ENCODE results near the gene TMEM41A. TPM values are rescaled to one million over a fixed set of nuclear protein-coding genes. Genes with fewer than 3 reads are reported as not detected.

Gene TMEM41A
- total and polyA plus RNA-seq, 9 donors: 13.6 to 19.4 (median 15.9) TPM

- Histone ChIP-seq H3K27me3 (ENCODE audit: control insufficient read depth, insufficient read depth, low read length) (no peaks in the 10 kb centered on the region), H3K4me1 (ENCODE audit: control insufficient read depth, insufficient read depth, low read length) (no peaks in the 10 kb centered on the region), H3K27ac (ENCODE audit: low read length) (no peak overlapping the region), H3K9me3 (replicated peaks; ENCODE audit: control insufficient read depth, low read depth, low read length) (no peaks in the 10 kb centered on the region), H3K4me3 (ENCODE audit: low read length) (no peak overlapping the region), H3K36me3 (ENCODE audit: control insufficient read depth, insufficient read depth, low read length) (no peaks in the 10 kb centered on the region)
- DNase-seq: no peak
- WGBS (ENCODE audit: insufficient coverage): no CpG with 5 or more reads among the region's 2 CpGs
These were observed 27.6 kb upstream of the TMEM41A start for GRCh38 chr3:185526349-185526951.

- no peak for DNase-seq
- Histone ChIP-seq H3K4me3 (ENCODE audit: low read length) (no peak overlapping the region), H3K4me1 (ENCODE audit: control insufficient read depth, insufficient read depth, low read length) (no peaks in the 10 kb centered on the region), H3K9me3 (replicated peaks; ENCODE audit: control insufficient read depth, low read depth, low read length) (no peaks in the 10 kb centered on the region), H3K27ac (ENCODE audit: low read length) (no peak overlapping the region), H3K36me3 (ENCODE audit: control insufficient read depth, insufficient read depth, low read length) (no peaks in the 10 kb centered on the region), H3K27me3 (ENCODE audit: control insufficient read depth, insufficient read depth, low read length) (peaks cover 2% of the 10 kb centered on the region)
- 77% methylated on average over 5 of the region's 7 CpGs for WGBS (ENCODE audit: insufficient coverage)
These were observed 22.7 kb upstream of the TMEM41A start for GRCh38 chr3:185521349-185522138.

GRCh38 chr3:185519021-185519420 lies 20.2 kb upstream of the TMEM41A start:
- H3K4me1 ChIP-seq (ENCODE audit: control insufficient read depth, insufficient read depth, low read length): no peaks in the 10 kb centered on the region
- 75% methylated on average over 2 of the region's 5 CpGs for WGBS (ENCODE audit: insufficient coverage)
- no peak for DNase-seq

GRCh38 chr3:185517387-185518130 lies 18.7 kb upstream of the TMEM41A start:
- Histone ChIP-seq H3K36me3 (ENCODE audit: control insufficient read depth, insufficient read depth, low read length) (no peaks in the 10 kb centered on the region), H3K27ac (ENCODE audit: low read length) (no peak overlapping the region), H3K4me3 (ENCODE audit: low read length) (no peak overlapping the region), H3K27me3 (ENCODE audit: control insufficient read depth, insufficient read depth, low read length) (peaks cover 2% of the 10 kb centered on the region), H3K9me3 (replicated peaks; ENCODE audit: control insufficient read depth, low read depth, low read length) (no peaks in the 10 kb centered on the region), H3K4me1 (ENCODE audit: control insufficient read depth, insufficient read depth, low read length) (no peaks in the 10 kb centered on the region)
- no peak for DNase-seq
- WGBS (ENCODE audit: insufficient coverage): no CpG with 5 or more reads among the region's 2 CpGs

More at GRCh38 chr3:185519021-185519420, 20.2 kb upstream of the TMEM41A start:
- no peak overlapping the region for H3K27ac ChIP-seq (ENCODE audit: low read length)
- H3K36me3 ChIP-seq (ENCODE audit: control insufficient read depth, insufficient read depth, low read length): no peaks in the 10 kb centered on the region
- no peaks in the 10 kb centered on the region for H3K9me3 ChIP-seq (replicated peaks; ENCODE audit: control insufficient read depth, low read depth, low read length)
- no peak overlapping the region for H3K4me3 ChIP-seq (ENCODE audit: low read length)
- H3K27me3 ChIP-seq (ENCODE audit: control insufficient read depth, insufficient read depth, low read length): peaks cover 2% of the 10 kb centered on the region

GRCh38 chr3:185511711-185512110 lies 12.9 kb upstream of the TMEM41A start:
- WGBS (ENCODE audit: insufficient coverage): 57% methylated on average over 1 of the region's 4 CpGs
- Histone ChIP-seq H3K4me3 (ENCODE audit: low read length) (no peak overlapping the region), H3K27me3 (ENCODE audit: control insufficient read depth, insufficient read depth, low read length) (no peaks in the 10 kb centered on the region), H3K4me1 (ENCODE audit: control insufficient read depth, insufficient read depth, low read length) (no peaks in the 10 kb centered on the region), H3K27ac (ENCODE audit: low read length) (no peak overlapping the region), H3K9me3 (replicated peaks; ENCODE audit: control insufficient read depth, low read depth, low read length) (no peaks in the 10 kb centered on the region), H3K36me3 (ENCODE audit: control insufficient read depth, insufficient read depth, low read length) (no peaks in the 10 kb centered on the region)
- no peak for DNase-seq

- H3K27ac ChIP-seq (ENCODE audit: low read length): no peak overlapping the region
These were observed 9.6 kb upstream of the TMEM41A start for GRCh38 chr3:185508335-185508991.

GRCh38 chr3:185507883-185508282 lies 9.0 kb upstream of the TMEM41A start:
- Histone ChIP-seq H3K9me3 (replicated peaks; ENCODE audit: control insufficient read depth, low read depth, low read length) (no peaks in the 10 kb centered on the region), H3K27ac (ENCODE audit: low read length) (no peak overlapping the region), H3K4me1 (ENCODE audit: control insufficient read depth, insufficient read depth, low read length) (no peaks in the 10 kb centered on the region), H3K27me3 (ENCODE audit: control insufficient read depth, insufficient read depth, low read length) (no peaks in the 10 kb centered on the region), H3K36me3 (ENCODE audit: control insufficient read depth, insufficient read depth, low read length) (no peaks in the 10 kb centered on the region), H3K4me3 (ENCODE audit: low read length) (no peak overlapping the region)
- DNase-seq: no peak
- no CpG with 5 or more reads among the region's 6 CpGs for WGBS (ENCODE audit: insufficient coverage)

More at GRCh38 chr3:185508335-185508991, 9.6 kb upstream of the TMEM41A start:
- H3K4me3 ChIP-seq (ENCODE audit: low read length): no peak overlapping the region
- 73% methylated on average over 17 of the region's 19 CpGs for WGBS (ENCODE audit: insufficient coverage)
- no peaks in the 10 kb centered on the region for H3K36me3 ChIP-seq (ENCODE audit: control insufficient read depth, insufficient read depth, low read length)
- no peak for DNase-seq
- H3K4me1 ChIP-seq (ENCODE audit: control insufficient read depth, insufficient read depth, low read length): no peaks in the 10 kb centered on the region
- no peaks in the 10 kb centered on the region for H3K27me3 ChIP-seq (ENCODE audit: control insufficient read depth, insufficient read depth, low read length)
- no peaks in the 10 kb centered on the region for H3K9me3 ChIP-seq (replicated peaks; ENCODE audit: control insufficient read depth, low read depth, low read length)

- DNase-seq: no peak
- H3K4me1 ChIP-seq (ENCODE audit: control insufficient read depth, insufficient read depth, low read length): no peaks in the 10 kb centered on the region
- H3K36me3 ChIP-seq (ENCODE audit: control insufficient read depth, insufficient read depth, low read length): no peaks in the 10 kb centered on the region
- H3K27me3 ChIP-seq (ENCODE audit: control insufficient read depth, insufficient read depth, low read length): peaks cover 2% of the 10 kb centered on the region
- H3K27ac ChIP-seq (ENCODE audit: low read length): no peak overlapping the region
- H3K4me3 ChIP-seq (ENCODE audit: low read length): no peak overlapping the region
- H3K9me3 ChIP-seq (replicated peaks; ENCODE audit: control insufficient read depth, low read depth, low read length): no peaks in the 10 kb centered on the region
- no CpG with 5 or more reads among the region's 3 CpGs for WGBS (ENCODE audit: insufficient coverage)
These were observed 5.8 kb upstream of the TMEM41A start for GRCh38 chr3:185504636-185505035.

- no CpG with 5 or more reads among the region's 1 CpG for WGBS (ENCODE audit: insufficient coverage)
- Histone ChIP-seq H3K9me3 (replicated peaks; ENCODE audit: control insufficient read depth, low read depth, low read length) (no peaks in the 10 kb centered on the region), H3K36me3 (ENCODE audit: control insufficient read depth, insufficient read depth, low read length) (no peaks in the 10 kb centered on the region), H3K27ac (ENCODE audit: low read length) (no peak overlapping the region), H3K4me1 (ENCODE audit: control insufficient read depth, insufficient read depth, low read length) (no peaks in the 10 kb centered on the region), H3K27me3 (ENCODE audit: control insufficient read depth, insufficient read depth, low read length) (peaks cover 2% of the 10 kb centered on the region), H3K4me3 (ENCODE audit: low read length) (no peak overlapping the region)
- no peak for DNase-seq
These were observed 4.7 kb upstream of the TMEM41A start for GRCh38 chr3:185503521-185503920.

GRCh38 chr3:185502987-185503386 lies 4.2 kb upstream of the TMEM41A start:
- 71% methylated on average over 3 of the region's 3 CpGs for WGBS (ENCODE audit: insufficient coverage)

More at GRCh38 chr3:185502987-185503386, 4.2 kb upstream of the TMEM41A start:
- no peak overlapping the region for H3K4me3 ChIP-seq (ENCODE audit: low read length)
- H3K4me1 ChIP-seq (ENCODE audit: control insufficient read depth, insufficient read depth, low read length): no peaks in the 10 kb centered on the region
- H3K9me3 ChIP-seq (replicated peaks; ENCODE audit: control insufficient read depth, low read depth, low read length): no peaks in the 10 kb centered on the region
- no peaks in the 10 kb centered on the region for H3K36me3 ChIP-seq (ENCODE audit: control insufficient read depth, insufficient read depth, low read length)
- no peak for DNase-seq
- H3K27me3 ChIP-seq (ENCODE audit: control insufficient read depth, insufficient read depth, low read length): peaks cover 2% of the 10 kb centered on the region
- no peak overlapping the region for H3K27ac ChIP-seq (ENCODE audit: low read length)

Data from muscle of leg (tissue), 11 donors.